Measurements from ENCODE around the gene MLLT11.

Gene MLLT11, protein sequence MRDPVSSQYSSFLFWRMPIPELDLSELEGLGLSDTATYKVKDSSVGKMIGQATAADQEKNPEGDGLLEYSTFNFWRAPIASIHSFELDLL

DNA sequence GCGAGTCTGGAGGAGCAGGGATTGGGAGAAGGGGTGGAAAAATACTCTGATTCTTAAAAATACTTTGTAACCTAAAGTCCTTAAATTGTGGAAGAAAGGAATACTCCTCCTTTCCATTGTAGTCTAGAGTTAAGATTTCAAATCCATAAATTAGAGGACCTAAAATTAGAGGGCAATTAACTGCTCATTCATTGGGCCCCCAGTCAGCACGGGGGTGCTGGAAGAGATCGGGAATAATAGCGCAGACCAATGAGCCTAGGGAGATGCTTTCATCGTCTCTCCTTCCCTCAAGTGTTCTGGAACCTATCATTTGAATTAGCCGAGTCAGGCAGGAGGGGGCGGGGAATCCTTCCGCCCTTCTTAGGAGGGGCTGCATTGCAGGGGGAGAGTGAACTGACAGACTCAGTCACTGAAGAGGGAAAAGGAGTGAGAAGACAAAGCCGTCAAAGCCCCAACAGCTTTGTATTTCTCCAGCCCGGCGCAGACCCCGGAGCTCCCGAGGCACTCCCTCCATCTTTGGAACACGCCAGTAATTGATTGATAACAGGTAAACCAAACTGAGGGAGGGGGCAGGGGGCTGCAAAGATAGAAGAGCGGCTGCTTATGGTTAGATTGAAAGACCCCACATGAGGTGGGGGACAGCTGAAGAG, at the start of gene MLLT11:
Gene MLLT11 (plus strand): TSS at position 391 of the 650 bp plus-strand sequence. CDS start 6,828 bp downstream, outside the sequence.
- peak; percentile 41 to 59 for DNase-seq

DNA sequence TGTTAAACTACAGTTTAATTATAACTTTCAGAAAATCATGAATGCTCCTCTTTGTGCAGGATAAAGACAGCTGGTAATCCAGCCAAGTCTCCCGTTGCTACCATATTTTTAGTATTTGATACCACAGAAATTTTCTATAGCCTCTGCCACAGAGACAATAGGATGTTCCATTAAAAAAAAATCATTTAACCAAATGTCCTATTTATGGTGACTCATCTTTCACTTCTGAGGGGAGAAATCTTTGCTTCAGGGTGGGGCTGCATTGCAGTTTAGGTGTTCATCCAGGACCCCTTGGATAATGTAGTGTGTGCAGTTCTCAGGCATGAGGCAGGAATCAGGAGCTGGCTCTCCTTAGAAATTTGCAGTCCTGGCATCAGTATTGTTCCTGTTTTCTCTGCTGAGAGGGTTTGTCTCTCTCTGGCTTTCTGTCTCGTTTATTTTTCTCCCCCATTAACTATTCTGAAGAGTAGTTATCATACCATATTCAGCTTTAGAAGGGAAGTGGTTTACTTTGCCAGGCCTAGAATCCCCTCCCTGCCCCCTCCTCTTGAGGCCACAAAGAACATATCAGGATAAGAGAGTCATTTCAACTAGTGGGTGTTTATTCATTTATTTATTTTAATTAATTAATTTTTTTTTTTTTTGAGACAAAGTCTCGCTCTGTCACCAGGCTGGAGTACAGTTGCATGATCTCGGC, 48.9 kb upstream of the MLLT11 start:
- peak; percentile 36 to 43 for DNase-seq

DNA sequence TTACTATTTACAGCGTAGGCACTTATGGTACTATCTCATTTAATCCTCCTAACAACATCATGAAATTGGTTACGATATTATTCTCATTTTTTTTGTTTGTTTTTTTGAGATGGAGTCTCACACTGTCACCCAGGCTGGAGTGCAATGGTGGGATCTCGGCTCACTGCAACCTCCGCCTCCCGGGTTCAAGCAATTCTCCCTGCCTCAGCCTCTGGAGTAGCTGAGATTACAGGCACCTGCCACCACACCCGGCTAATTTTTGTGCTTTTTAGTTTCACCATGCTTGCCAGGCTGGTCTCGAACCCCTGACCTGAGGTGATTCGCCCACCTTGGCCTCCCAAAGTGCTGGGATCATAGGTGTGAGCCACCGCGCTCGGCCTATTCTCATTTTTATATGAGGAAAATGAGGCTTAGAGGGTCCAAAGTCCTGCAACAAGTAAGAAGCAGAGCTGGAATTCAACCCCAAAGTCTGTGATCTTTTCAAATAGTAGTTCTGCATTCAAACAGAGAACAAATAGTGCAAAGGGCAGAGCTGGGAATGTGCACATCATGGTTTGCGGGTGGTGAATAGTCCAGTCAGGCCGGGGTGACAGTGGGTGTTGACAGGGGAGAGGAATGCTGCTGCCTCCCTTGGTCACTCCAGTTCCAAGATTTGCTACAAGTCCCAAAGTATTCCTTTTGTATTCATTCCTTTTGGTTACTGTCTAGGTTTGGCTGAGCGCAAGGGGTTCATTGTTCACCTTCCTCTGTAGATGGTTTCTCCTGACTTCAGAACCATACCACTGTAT, 47.3 kb upstream of the MLLT11 start:
- DNase-seq, result no peak

- no peak for DNase-seq
Observed at GRCh38 chr1:151013518-151013917, 46.7 kb upstream of the MLLT11 start.

GRCh38 chr1:151024540-151025146, 35.6 kb upstream of the MLLT11 start:
- peak; percentile 75 to 77 for DNase-seq

DNA sequence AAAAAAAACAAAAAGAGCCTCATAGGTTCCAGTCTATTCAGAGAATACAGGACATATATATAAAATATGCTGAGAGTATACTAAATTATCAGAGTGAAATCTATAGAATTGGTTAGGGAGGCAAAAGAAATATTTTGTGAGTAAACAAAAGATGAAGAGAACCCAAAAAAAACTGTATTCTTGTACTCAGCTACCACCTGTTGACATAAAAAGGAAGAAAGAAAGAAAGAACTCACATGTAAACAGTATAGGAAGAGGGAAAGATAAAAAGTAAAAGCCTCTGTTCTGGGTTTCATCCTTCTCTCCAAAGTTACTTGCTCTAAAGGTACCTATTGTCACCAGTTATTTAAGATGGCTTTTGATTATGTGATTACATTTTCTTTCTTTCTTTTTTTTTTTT, 33.7 kb upstream of the MLLT11 start:
- no peak for DNase-seq

DNA sequence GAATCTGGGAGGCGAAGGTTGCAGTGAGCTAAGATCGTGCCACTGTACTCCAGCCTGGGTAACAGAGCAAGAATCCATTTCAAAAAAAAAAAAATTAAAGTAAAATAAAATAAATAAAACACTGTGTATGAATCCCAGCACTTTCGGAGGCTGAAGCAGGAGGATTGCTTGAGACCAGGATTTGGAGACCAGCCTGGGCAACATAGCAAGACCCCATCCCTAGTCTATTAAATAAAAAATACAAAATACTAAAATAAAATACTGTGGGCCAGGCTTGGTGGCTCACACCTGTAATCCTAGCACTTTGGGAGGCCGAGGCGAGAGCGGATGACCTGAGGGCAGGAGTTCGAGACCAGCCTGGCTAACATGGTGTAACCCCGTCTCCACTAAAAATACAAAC, 28.0 kb upstream of the MLLT11 start:
- DNase-seq, result no peak

DNA sequence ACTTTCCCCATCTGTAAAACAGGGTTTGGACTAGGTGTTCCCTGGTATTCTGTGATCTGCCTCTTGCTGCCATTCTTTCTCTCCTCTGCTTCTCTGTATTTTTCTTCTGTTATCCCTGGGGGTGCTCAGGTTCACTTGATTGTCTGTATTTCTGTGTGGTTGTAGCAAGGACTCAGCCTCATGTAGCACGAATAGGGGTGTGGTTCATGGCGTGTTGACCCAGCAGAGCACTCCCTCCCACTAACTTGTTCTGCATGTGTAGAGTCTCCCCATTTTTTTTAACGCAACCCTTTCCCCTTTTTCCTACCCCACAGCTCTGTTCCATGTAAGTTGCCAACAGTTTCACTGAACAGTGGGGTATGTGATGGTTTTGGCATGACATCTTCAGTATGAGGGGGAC, 25.0 kb upstream of the MLLT11 start:
- no peak for DNase-seq

GRCh38 chr1:151036356-151036755, 23.8 kb upstream of the MLLT11 start, which contains the start of gene BNIPL:
Gene BNIPL (plus strand): TSS chr1:151036586. CDS start chr1:151036726, 140 bp downstream.
- DNase-seq, result no peak

- DNase-seq, result no peak
Observed at GRCh38 chr1:151037032-151037431, 23.2 kb upstream of the MLLT11 start.

- DNase-seq, result no peak
Observed at GRCh38 chr1:151039521-151039920, 20.7 kb upstream of the MLLT11 start.

DNA sequence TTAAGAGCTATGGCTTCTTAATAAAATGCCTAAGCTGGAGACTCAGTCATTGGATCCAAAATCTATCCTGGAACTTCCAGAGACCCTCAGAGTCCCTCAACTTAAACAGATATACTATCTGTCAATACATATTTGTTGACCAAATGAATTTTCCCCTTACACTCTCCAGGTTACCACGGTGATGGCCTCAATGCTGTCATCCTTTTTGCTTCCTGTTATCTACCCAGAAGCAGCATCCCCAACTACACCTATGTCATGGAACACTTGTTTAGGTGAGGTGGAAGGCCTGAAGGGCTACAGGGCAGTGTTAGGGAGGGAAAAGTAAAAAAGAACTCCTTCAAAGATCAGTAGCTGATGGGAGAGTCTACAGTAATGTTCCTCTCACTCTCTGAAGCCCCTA, 17.0 kb upstream of the MLLT11 start:
- DNase-seq, result no peak

DNA sequence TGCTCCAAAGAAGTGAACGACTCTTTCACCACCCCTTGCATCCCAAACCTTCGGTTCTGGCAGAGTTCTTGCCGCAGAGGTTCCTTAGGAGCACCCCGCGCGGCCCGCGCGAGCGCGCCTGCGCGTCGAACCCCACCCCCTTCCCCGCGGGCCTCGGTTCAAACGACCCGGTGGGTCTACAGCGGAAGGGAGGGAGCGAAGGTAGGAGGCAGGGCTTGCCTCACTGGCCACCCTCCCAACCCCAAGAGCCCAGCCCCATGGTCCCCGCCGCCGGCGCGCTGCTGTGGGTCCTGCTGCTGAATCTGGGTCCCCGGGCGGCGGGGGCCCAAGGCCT, 12.6 kb upstream of the MLLT11 start, which contains the start of gene C1orf56:
Gene C1orf56 (plus strand): TSS at position 161 of the 334 bp plus-strand sequence. CDS start 97 bp downstream, at position 258.
- peak in 1 of 2 experiments; percentile 51 for DNase-seq

DNA sequence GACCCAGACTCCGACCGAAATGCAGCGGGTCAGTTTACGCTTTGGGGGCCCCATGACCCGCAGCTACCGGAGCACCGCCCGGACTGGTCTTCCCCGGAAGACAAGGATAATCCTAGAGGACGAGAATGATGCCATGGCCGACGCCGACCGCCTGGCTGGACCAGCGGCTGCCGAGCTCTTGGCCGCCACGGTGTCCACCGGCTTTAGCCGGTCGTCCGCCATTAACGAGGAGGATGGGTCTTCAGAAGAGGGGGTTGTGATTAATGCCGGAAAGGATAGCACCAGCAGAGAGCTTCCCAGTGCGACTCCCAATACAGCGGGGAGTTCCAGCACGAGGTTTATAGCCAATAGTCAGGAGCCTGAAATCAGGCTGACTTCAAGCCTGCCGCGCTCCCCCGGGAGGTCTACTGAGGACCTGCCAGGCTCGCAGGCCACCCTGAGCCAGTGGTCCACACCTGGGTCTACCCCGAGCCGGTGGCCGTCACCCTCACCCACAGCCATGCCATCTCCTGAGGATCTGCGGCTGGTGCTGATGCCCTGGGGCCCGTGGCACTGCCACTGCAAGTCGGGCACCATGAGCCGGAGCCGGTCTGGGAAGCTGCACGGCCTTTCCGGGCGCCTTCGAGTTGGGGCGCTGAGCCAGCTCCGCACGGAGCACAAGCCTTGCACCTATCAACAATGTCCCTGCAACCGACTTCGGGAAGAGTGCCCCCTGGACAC, 12.1 kb upstream of the MLLT11 start:
- peak; percentile 74 to 79 for DNase-seq

DNA sequence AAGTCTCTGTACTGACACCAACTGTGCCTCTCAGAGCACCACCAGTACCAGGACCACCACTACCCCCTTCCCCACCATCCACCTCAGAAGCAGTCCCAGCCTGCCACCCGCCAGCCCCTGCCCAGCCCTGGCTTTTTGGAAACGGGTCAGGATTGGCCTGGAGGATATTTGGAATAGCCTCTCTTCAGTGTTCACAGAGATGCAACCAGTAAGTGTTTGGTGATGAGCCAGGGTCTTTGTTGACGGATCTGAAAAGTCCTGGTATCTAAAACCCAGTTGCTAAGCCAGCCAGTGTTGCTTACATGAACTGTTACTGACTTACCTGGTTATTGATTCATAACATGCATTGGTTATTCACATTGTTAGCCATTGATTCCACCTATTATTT, 11.6 kb upstream of the MLLT11 start:
- DNase-seq, result no peak

DNA sequence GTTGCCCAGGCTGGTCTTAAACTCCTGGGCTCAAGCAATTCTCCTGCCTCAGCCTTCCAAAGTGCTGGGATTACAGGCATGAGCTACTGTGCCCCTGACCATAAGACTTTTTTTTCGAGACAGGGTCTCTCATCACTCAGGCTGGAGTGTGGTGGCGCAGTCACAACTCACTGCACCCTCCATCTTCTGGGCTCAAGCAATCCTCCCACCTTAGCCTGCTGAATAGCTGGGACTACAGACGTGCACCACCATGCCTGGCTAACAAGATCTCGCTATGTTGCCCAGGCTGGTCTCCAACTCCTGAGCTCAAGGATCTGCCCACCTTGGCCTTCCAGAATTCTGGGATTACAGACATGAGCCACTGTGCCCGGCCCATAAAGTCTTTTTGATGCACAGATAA, 10.7 kb upstream of the MLLT11 start:
- DNase-seq, result no peak

GRCh38 chr1:151050051-151050688, 10.0 kb upstream of the MLLT11 start:
- no peak for DNase-seq

- DNase-seq, result no peak
Observed at GRCh38 chr1:151051356-151052009, 8.7 kb upstream of the MLLT11 start.

- DNase-seq, result no peak
Observed at GRCh38 chr1:151054971-151055547, 5.1 kb upstream of the MLLT11 start.

GRCh38 chr1:151055581-151055980, 4.6 kb upstream of the MLLT11 start:
- no peak for DNase-seq

DNA sequence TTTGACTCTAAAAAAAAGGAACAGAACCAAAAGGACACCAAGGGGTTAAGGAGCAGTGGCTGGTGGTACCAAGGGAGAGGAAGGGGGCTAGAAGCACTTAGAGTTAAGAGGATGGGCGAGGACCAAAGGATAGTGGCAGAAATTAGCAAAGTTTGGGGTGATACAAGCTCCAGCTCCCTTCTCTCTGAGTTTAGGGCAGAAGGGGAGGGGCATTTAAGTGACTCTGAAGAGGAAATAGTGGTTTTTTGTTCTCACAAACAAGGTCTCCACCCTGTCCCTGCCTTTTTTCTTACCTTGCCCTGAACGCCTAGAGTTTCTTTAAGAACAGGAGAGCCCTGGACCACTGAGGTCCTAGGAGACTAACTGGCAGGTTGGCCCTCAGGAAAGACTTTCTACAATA, 4.0 kb upstream of the MLLT11 start:
- peak; percentile 28 to 42 for DNase-seq

Data from Kasumi-1 (cell line).